GM12872 (cell line): ENCODE results near the gene TCTN3.

Experiments
- CTCF ChIP-seq: IDR thresholded peaks from 3 replicates; pipeline ENCODE4 v1.5.1; 2011; ENCODE audit warnings: low read depth, mild to moderate bottlenecking, low read length, moderate library complexity; ENCODE audit not compliant: insufficient read depth

TCTN3 gene

GRCh38 chr10:95693668-95694534 is at the start of gene TCTN3:
Gene TCTN3, minus strand, starts transcription at chr10:95693927. Its CDS starts 28 bp downstream, at chr10:95693899.
- peak; percentile 93 for TF ChIP-seq CTCF

GRCh38 chr10:95742962-95743535 is 49.3 kb upstream of the TCTN3 start:
- TF ChIP-seq CTCF = no peak

GRCh38 chr10:95742485-95742884 is 48.8 kb upstream of the TCTN3 start:
- TF ChIP-seq CTCF = no peak

GRCh38 chr10:95741807-95742467 is 48.2 kb upstream of the TCTN3 start:
- peak; percentile 43; the same call in 2 of the 3 replicates for TF ChIP-seq CTCF

- TF ChIP-seq CTCF = no peak
These were observed 45.3 kb upstream of the TCTN3 start for GRCh38 chr10:95739056-95739455.

- TF ChIP-seq CTCF = no peak
These were observed 36.5 kb upstream of the TCTN3 start for GRCh38 chr10:95730233-95730632.

GRCh38 chr10:95729323-95730055 is 35.8 kb upstream of the TCTN3 start:
- TF ChIP-seq CTCF = no peak
